HepG2 (cell line): ENCODE measurements around the gene WDR41. TPM values are rescaled to one million over a fixed set of nuclear protein-coding genes. Genes with fewer than 3 reads are reported as not detected.
A peak's percentile ranks its signal among the peaks of the same experiment; 100 is the strongest.

Experiments
- CBX1 ChIP-seq: IDR thresholded peaks from one replicate; pipeline ENCODE4 v1.6.1; 2016; ENCODE audit warnings: antibody characterized with exemption, low read depth
- CC2D1A ChIP-seq: sonication (generic); formaldehyde crosslinking; IDR thresholded peaks from 2 replicates; pipeline ENCODE4 v1.8.1; 2023; ENCODE audit warnings: mild to moderate bottlenecking, missing genetic modification reagents
- ETS1 ChIP-seq: sonication (generic); formaldehyde crosslinking; IDR thresholded peaks from 2 replicates; pipeline ENCODE4 v1.4.0; 2020; ENCODE audit warnings: missing genetic modification reagents
- HHEX ChIP-seq: IDR thresholded peaks from 2 replicates; pipeline ENCODE4 v1.6.1; 2016; ENCODE audit warnings: control low read depth
- SALL1 ChIP-seq: sonication (generic); formaldehyde crosslinking; IDR thresholded peaks from 2 replicates; pipeline ENCODE4 v1.8.0; 2022; ENCODE audit warnings: mild to moderate bottlenecking, missing genetic modification reagents
- SMARCC2 ChIP-seq: fragments of 450-650 bp; IDR thresholded peaks from 2 replicates; pipeline ENCODE4 v1.6.1; 2017; ENCODE audit warnings: antibody characterized with exemption, mild to moderate bottlenecking
- SMARCE1 ChIP-seq: fragments of 450-650 bp; IDR thresholded peaks from 2 replicates; pipeline ENCODE4 v1.6.1; 2017; ENCODE audit warnings: borderline replicate concordance
- SRF ChIP-seq: IDR thresholded peaks from 2 replicates; pipeline ENCODE4 v1.6.1; 2011; ENCODE audit warnings: mild to moderate bottlenecking, low read depth, low read length, moderate library complexity
- TFDP1 ChIP-seq: IDR thresholded peaks from 2 replicates; pipeline ENCODE4 v1.6.1; 2016; ENCODE audit warnings: missing compliant biosample characterization, missing genetic modification reagents, borderline replicate concordance
- ZBTB1 ChIP-seq: sonication (generic); formaldehyde crosslinking; IDR thresholded peaks from 2 replicates; pipeline ENCODE4 v1.4.0; 2020; ENCODE audit warnings: missing genetic modification reagents, borderline replicate concordance
- ZBTB20 ChIP-seq: sonication (generic); formaldehyde crosslinking; IDR thresholded peaks from 2 replicates; pipeline ENCODE4 v1.8.1; 2023; ENCODE audit warnings: missing genetic modification reagents, low read depth, mild to moderate bottlenecking, borderline replicate concordance
- ZNF24 ChIP-seq: fragments of 450-650 bp; IDR thresholded peaks from 2 replicates; pipeline ENCODE4 v1.6.1; 2017; ENCODE audit warnings: antibody characterized with exemption, mild to moderate bottlenecking
- ZNF607 ChIP-seq: sonication (generic); formaldehyde crosslinking; IDR thresholded peaks from 2 replicates; pipeline ENCODE4 v1.5.1; 2020; ENCODE audit warnings: missing genetic modification reagents, mild to moderate bottlenecking, borderline replicate concordance
- ZNF674 ChIP-seq: sonication (generic); formaldehyde crosslinking; IDR thresholded peaks from 2 replicates; pipeline ENCODE4 v1.5.0; 2020; ENCODE audit warnings: low read depth, mild to moderate bottlenecking, missing genetic modification reagents
- ZNF772 ChIP-seq: sonication (generic); formaldehyde crosslinking; IDR thresholded peaks from 2 replicates; pipeline ENCODE4 v1.5.0; 2020; ENCODE audit warnings: mild to moderate bottlenecking, missing genetic modification reagents
- ZNF883 ChIP-seq: sonication (generic); formaldehyde crosslinking; IDR thresholded peaks from 2 replicates; pipeline ENCODE4 v1.5.1; 2020; ENCODE audit warnings: mild to moderate bottlenecking, missing genetic modification reagents; ENCODE audit errors: not compliant biosample characterization
- polyA plus RNA-seq, 8 experiments: library from polyadenylated mRNA; depleted of rRNA in 3 of 8; stranded (reverse) in 7 of 8; unstranded in 1 of 8; fragments of >200 nt; fragmentation: Illumina TruSeq in 4 of 8; extraction: Trizol in 4 of 8; gene quantifications; 2 replicates each; pipeline versions ENCODE4 v1.2.1 to v1.2.3, GENCODE V29; 2011 to 2016; ENCODE audit warnings: low read depth in 4 of 8, missing spikeins in 1 of 8, mixed read lengths in 1 of 8; ENCODE audit not compliant: insufficient read depth in 1 of 8
- total RNA-seq, 5 experiments: library from RNA; depleted of rRNA; stranded (reverse); fragments of >200 nt; fragmentation: Illumina TruSeq; extraction: Trizol; gene quantifications; 2 replicates each; pipeline ENCODE4 v1.2.3, GENCODE V29; 2016; ENCODE audit warnings: low read depth in 1 of 5
- TF ChIP-seq, protein P1 (sequence below): sonication (generic); formaldehyde crosslinking; IDR thresholded peaks from 2 replicates; pipeline ENCODE4 v1.5.0; 2020; ENCODE audit warnings: missing genetic modification reagents
- TF ChIP-seq, protein P2 (sequence below): sonication (generic); formaldehyde crosslinking; IDR thresholded peaks from 2 replicates; pipeline ENCODE4 v1.8.0; 2022; ENCODE audit warnings: mild to moderate bottlenecking, missing genetic modification reagents
- TF ChIP-seq, protein P3 (sequence below): sonication (generic); formaldehyde crosslinking; IDR thresholded peaks from 2 replicates; pipeline ENCODE4 v1.4.0; 2020; ENCODE audit warnings: missing genetic modification reagents
- TF ChIP-seq, protein P4 (sequence below): sonication (generic); formaldehyde crosslinking; IDR thresholded peaks from 2 replicates; pipeline ENCODE4 v1.5.0; 2020; ENCODE audit warnings: missing genetic modification reagents, mild to moderate bottlenecking, borderline replicate concordance

WDR41 gene
- total and polyA plus RNA-seq, 2 of the 13 experiments (the other 11 are each of a cell fraction or from before 2014, with no cell fraction given) = 18.9 to 39.3 TPM

DNA sequence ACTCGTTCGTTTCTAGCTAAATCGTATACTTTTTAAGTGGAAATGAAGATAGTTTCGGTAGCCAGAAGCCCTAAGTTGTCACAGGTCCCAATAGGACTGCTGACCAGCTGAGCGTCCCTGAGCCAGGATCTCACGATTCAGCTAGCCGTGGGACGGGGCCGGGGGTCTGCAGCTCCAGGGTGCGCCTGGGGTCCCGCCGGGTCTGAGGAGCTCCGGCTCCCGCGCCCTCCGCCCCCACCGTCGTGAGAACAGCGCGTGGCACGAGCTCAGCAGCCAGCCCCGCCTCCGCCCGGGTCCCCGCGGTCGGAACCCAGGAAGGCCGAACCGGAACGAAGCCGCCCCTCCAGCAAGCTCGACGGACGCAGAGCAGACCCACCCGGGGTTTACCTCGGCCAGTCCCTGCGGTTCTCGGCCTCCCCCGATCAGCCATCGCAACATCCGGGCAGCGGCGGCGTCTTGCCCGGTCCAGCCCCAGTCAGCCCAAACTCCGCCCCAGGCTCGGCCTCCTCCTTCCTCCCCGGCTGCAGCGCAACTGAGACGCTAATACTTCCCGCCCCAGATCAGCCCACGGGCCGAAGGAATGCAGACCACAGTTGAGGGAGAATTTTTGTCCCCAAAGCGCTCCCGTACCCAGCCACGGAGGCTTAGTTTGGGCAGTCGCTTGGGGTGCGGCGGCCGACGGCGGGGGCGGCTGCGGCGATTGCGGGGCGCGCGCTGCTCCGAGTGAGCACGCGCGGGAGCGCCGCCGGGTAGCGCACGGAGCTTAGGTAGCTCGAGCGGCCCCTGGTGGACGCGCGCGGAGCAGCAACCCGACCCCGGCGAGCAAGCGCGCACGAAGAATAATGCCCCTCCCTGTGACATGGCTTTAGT is at the start of gene WDR41 (continued):
- TF ChIP-seq TFDP1 (peak; percentile 72), ZNF607 (no peak; the same call in 1 of the 2 replicates), HHEX (CRISPR knock-in tag) (no peak), ZNF772 (CRISPR knock-in tag) (peak; percentile 88), SRF (no peak), CBX1 (peak; percentile 35), SMARCC2 (no peak), ZNF24 (no peak), ZNF883 (peak; percentile 84), CC2D1A (CRISPR knock-in tag) (no peak), ZBTB1 (0 out of 2 replicates have a peak, but pooled peaks have one; percentile 23), ETS1 (no peak), ZBTB20 (CRISPR knock-in tag) (0 out of 2 replicates have a peak, but pooled peaks have one; percentile 39), SALL1 (CRISPR knock-in tag) (peak; percentile 81), SMARCE1 (no peak), ZNF674 (CRISPR knock-in tag) (no peak)
- TF ChIP-seq, protein P1, sequence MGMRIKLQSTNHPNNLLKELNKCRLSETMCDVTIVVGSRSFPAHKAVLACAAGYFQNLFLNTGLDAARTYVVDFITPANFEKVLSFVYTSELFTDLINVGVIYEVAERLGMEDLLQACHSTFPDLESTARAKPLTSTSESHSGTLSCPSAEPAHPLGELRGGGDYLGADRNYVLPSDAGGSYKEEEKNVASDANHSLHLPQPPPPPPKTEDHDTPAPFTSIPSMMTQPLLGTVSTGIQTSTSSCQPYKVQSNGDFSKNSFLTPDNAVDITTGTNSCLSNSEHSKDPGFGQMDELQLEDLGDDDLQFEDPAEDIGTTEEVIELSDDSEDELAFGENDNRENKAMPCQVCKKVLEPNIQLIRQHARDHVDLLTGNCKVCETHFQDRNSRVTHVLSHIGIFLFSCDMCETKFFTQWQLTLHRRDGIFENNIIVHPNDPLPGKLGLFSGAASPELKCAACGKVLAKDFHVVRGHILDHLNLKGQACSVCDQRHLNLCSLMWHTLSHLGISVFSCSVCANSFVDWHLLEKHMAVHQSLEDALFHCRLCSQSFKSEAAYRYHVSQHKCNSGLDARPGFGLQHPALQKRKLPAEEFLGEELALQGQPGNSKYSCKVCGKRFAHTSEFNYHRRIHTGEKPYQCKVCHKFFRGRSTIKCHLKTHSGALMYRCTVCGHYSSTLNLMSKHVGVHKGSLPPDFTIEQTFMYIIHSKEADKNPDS = no peak
- TF ChIP-seq, protein P2, sequence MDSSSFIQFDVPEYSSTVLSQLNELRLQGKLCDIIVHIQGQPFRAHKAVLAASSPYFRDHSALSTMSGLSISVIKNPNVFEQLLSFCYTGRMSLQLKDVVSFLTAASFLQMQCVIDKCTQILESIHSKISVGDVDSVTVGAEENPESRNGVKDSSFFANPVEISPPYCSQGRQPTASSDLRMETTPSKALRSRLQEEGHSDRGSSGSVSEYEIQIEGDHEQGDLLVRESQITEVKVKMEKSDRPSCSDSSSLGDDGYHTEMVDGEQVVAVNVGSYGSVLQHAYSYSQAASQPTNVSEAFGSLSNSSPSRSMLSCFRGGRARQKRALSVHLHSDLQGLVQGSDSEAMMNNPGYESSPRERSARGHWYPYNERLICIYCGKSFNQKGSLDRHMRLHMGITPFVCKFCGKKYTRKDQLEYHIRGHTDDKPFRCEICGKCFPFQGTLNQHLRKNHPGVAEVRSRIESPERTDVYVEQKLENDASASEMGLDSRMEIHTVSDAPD = no peak
- TF ChIP-seq, protein P3, sequence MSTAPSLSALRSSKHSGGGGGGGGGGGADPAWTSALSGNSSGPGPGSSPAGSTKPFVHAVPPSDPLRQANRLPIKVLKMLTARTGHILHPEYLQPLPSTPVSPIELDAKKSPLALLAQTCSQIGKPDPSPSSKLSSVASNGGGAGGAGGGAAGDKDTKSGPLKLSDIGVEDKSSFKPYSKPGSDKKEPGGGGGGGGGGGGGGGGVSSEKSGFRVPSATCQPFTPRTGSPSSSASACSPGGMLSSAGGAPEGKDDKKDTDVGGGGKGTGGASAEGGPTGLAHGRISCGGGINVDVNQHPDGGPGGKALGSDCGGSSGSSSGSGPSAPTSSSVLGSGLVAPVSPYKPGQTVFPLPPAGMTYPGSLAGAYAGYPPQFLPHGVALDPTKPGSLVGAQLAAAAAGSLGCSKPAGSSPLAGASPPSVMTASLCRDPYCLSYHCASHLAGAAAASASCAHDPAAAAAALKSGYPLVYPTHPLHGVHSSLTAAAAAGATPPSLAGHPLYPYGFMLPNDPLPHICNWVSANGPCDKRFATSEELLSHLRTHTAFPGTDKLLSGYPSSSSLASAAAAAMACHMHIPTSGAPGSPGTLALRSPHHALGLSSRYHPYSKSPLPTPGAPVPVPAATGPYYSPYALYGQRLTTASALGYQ (CRISPR knock-in tag) = peak; percentile 62; the same call in 1 of the 2 replicates
- TF ChIP-seq, protein P4, sequence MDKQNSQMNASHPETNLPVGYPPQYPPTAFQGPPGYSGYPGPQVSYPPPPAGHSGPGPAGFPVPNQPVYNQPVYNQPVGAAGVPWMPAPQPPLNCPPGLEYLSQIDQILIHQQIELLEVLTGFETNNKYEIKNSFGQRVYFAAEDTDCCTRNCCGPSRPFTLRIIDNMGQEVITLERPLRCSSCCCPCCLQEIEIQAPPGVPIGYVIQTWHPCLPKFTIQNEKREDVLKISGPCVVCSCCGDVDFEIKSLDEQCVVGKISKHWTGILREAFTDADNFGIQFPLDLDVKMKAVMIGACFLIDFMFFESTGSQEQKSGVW = no peak
